Stimulated activated CD4-positive, alpha-beta T cell treated with anti-CD3 and anti-CD28 coated beads, TNF-alpha, amount 100 ng/mL, for 48 hours (primary cell): ENCODE measurements around the gene ADK.

Source experiments
- DNase-seq, 3 donors: peaks; one replicate each; pipeline ENCODE4 v3.0.0-alpha.2; 2020; ENCODE audit warnings: low read depth in 3 of 3

Gene ADK

DNA sequence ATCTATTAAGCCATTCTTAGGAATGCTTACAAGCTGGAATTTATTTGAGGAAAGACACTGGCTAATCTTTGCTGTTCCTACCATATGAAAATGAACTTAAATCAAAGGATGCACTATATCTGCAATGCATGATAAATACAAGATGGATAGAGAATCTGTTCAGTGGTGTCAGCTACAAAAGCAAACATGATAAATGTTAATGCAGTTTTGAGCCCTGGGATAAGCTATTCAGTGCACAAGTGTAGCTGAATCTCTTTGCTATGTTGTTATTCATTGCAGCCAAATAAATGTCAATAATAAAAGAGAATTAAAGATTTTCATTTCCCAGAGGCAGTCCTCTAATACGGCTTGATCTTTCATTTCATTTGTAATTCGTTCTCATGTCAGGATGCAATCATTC is 451.6 kb downstream of the ADK start:
- DNase-seq, result no peak

DNA sequence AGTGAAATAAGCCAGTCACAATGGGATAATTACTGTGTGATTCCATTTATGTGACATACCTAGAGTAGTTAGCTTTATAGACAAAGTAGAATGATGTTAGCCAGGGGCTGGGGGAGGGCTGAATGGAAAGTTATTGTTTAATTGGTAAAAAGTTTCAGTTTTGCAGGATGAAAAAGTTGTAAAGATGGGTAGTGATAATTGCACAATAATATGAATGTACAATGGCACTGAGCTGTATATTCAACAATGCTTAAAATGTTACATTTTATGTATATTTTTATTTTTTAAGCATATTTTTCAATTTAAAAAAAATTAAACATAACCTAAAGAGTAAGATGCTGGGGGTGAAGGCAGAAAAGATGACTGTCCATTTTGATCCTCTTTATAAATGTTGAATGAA is 459.3 kb downstream of the ADK start:
- DNase-seq, result no peak

DNA sequence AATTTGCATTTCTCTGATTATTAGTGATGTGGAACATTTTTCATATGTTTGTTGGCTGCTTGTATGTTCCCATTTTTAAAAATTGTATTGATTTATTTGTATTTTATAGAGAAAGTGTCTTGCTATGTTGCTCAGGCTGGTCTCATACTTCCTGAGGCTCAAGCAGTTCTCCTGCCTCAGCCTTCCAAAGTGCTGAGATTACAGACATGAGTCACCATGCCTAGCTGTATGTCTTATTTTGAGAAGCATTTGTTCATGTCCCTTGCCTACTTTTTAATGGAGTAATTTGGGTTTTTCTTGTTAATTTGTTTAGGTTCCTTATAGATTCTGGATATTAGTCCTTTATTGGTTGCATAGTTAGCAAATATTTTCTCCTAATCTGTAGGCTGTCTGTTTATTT is 461.2 kb downstream of the ADK start:
- DNase-seq, result no peak

DNA sequence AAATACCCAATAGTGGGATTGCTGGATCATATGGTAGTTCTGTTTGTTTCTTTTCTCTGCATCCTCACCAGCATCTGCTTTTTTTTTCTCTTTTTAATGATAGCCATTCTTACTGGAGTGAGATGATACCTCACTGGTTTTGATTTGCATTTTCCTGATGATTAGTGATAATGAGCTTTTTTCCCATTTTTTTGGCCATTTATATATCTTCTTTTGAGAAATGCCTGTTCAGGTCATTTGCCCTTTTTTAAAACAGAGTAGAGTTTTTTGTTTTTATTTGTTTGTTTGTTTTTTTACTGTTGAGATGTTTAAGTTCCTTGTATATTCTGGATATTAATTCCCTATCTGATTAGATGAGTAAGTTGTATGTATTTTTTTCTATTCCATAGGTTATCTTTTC is 469.6 kb downstream of the ADK start:
- DNase-seq, result no peak

DNA sequence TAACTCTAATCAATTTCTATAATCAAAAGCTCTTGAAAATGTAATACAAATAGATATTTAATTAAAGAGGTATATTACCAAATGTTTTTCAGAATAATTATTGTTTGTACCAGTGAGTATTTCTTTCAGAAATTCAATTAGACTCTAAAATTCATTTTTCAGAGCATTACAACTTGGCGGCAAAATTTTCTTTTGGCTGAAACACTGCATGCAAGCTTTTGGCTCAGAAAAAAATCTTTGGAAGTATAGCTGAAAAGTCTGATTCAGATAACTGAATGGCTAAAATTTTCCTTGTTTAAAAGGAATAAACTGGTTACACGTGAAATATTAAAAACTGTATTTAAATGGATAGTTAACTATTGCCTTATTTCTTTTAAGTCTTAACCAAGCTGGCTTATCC is 472.8 kb downstream of the ADK start:
- no peak for DNase-seq

DNA sequence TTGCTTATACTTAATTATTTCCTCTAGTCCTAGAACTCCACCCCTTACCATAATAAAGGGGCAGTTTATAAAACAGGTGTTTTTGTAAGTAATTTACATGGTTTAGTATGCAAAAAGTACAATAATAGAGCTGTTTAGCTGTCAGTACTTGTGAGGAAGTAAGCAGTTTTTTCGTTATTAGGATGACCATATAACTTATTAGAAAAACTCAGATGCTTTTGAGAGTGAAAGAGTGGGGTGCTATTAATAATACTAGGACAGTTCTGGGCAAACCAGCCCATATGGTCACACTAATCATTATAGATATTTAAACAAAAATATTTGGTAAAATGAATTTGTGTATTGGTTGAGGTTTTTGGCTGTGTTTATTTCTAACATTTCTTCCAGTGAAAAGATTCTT is 473.5 kb downstream of the ADK start:
- DNase-seq, result no peak

DNA sequence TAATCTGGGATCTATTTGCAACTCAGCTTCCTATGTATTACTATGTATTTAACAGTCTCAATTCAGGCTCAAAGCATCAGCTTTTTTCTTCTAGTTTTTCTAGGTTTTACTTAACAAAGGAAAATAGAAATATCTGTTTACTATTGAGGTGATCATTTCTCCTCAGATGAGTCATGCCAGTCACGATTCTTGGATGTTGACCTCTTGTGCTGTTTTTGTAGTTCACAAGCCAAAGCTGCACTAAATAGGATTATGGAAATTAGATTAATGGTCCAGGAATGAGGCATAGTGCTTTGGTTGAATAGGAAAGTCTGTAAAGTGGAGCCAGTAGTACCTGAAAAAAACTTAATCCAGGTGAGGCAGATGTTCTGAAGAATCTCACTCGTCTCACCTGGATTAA is 477.1 kb downstream of the ADK start:
- no peak for DNase-seq

DNA sequence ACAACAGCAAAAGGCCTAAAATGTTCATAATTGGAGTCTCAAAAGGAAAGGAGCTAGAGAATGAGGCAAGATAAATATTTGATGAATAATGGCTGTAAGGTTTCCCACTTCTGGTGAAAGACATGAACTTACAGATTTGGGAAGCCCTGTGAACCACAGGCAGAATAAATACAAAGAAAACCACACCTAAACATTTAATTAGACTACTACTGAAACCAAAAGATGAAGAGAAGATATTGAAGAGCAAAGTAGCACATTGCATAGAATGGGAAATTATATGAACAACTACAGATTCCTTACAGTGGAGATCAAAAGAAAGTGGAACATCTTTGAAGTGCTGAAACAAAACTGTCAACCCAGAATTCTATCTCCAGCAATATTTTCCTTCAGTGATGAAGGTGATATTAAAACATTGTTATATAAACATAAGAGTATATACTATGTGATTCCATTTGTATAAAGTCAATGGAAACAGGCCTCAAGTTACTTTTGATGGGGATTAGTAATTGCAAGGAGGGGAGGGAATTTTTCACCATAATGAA is 484.0 kb downstream of the ADK start:
- no peak for DNase-seq

DNA sequence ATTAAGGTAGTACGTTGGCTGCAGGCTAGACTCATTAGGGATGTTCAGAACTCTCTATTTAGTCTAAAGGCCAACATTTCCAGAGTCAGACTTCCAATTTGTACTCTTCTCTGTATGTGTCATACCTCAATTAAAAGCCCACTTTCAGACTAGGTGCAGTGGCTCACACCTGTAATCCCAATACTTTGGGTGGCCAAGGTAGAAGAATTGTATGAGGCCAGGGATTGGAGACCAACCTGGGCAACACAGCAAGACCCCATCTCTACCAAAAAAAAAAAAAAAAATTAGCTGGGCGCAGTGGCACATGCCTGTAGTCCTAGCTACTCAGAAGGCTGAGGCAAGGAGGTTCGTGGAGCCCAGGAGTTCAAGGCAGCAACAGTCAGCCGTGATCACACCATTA is 484.6 kb downstream of the ADK start:
- no peak for DNase-seq

DNA sequence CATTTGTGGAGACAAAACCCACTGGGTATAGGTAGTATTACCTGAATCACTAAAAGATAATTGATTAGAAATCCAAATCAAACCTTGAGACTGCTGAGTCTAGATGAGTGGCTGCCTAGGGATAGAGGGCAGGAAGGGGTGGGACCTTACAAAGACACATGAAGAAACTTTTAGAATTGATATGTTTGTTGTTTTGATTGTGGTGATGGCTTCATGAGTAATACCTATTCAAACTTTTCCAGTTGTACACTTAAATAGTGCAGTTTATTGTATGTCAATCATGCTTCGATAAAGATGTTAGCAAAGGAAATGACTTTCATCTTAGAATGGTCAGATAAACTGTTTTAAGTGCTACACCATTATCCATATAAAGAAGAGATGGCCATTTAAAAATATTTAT is 486.7 kb downstream of the ADK start:
- DNase-seq, result no peak

DNA sequence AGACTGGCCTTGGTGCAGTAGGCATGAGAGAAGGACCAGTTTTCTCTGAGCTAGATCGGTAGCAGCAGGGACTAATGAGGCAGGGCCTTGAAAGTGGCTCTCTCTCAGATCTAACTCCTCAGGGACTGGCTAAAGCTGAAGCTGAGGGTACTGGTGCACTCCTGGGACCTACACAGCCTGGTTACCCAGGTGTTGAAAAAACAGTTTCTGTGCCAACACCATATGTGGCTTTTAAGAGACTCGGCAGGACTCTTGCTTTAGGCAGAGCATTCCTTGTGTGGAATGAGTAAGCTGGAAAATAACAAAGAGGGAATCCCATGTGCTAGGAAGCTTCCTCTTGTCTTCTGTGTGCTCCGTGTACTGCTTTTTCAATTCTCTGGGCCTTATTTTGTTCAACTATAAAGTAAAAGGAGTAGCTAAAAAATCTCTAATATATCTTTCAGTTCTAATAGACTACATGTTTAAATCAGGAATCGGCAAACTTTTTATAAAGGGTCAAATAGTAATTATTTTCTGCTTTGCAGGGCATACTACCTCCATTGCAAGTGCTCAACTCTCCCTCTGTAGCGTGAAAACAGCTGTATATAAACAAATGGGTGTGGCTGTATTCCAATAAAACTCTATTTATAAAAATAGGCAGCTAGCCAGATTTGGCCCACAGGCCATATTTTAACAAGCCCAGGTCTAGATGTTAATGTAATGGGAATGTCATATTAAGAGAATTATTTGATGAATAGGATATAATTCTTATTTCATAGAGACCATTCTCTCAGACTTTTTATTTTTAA is 489.3 kb downstream of the ADK start:
- no peak for DNase-seq

DNA sequence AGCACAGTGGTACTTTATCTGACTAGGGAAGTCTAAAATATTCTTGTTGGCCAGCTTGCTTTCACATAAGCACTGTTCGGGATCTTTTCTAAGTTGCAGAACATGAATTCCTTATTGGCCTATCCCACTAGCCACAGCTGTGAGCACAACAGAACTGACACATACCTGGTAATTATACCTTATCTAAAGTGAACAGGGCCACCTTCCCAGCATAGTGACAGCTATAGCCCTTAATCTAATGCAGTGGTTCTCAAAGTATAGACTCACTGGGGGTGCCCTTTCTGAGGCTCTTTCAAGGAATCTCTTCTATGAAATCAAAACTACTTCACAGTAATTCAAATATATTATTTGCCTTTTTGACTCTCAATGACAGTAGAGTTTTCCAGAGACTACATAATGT is 490.6 kb downstream of the ADK start:
- no peak for DNase-seq

DNA sequence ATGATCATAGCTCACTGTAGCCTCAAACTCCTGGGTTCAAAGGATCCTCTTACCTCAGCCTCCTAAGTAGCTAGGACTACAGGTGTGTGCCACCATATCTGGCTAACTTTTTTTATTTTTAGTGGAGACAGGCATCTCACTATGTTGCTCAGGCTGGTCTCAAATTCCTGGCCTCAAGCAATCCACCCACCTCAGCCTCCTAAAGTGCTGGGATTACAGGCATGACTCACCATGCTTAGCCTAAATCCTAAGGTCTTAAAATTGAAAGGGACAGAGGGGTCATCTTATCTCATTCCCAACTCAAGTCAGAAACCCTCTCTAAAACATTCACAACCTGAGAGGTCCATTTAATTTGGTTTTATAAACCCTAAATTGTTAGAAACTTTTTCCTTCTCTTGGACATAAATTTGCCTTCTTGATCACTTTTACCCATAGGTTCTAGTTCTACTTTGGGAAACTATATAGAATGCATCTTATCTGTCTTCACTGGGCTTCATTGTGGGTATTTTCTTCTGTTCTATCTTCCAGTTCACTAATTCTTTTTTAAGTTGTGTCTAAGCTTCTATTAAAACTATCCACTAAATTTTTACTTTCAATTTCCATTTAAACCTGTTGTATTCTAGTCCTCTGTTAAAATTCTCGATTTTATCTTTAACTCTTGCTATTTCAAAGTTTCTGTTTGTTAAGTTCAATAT is 492.0 kb downstream of the ADK start:
- DNase-seq, result no peak

DNA sequence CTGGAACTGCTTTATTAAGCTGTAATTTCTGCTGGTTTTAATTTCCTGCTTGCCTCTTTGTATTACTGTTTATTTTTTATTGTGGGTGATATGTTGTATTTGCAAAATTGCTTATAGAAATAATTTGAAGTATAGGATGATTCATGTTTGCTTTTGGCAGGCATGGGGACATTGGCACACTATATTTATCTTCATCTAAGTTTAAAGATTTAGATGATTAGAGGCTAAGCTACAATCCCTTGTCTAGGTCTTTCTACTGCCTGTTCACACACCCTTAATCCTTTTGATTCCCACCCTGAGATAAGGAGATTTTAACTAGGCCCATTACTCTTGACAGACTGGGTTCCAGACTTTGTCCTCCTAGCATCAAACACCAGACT is 492.6 kb downstream of the ADK start:
- DNase-seq, result no peak

DNA sequence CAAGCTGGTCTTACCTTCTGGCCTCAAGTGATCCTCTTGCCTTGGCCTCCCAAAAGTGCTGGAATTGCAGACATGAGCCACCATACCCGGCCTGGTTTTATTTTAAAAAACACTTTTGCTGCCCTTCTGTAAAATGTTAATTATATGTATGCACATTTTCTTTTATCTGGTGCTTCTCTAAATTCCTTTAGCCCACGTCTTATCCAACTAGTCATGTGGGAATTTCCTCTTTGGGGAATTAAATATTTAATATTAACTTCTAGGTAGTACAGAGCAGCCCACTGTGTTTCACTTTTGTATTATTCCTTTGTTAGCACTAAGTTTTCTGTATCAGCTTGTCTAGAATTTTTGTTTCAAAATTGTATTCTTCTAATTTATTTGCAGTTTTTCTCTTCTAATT is 493.7 kb downstream of the ADK start:
- no peak for DNase-seq

DNA sequence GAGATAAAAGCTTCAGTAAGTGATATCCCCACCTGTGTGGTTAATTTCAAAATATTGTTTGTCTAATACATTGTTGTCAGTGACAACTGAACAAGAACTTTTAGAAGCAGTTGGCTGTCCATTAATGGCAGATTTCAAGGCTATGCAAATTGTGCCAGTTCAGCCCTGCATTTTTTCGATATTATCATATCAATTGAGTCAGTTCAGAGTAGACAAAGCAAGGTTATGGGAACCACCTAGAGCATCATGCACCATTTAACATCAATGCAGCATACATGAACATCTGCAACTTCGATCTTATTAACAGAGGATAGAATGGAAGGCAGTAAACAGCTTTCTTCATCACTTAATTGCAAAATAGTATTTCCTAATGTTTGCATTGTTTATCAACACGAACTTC is 494.7 kb downstream of the ADK start:
- DNase-seq, result no peak

DNA sequence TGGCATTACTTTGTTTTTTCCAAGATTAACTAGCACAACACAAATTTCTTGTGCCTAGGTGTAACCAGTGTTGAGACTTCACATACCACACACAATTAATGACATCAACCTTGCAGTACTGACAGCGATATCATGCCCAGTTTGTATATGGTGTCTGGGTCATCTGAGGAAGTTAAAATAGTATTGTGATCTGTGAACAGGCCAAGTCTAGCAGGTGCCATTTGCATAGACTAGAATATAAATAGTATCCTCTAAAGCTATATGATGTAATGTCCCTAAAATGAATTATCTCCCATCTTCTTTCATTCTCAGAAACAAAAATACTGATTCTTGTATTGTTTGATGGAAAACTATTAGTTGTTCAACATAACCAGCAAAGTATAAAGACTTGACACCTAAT is 499.6 kb downstream of the ADK start:
- no peak for DNase-seq

DNA sequence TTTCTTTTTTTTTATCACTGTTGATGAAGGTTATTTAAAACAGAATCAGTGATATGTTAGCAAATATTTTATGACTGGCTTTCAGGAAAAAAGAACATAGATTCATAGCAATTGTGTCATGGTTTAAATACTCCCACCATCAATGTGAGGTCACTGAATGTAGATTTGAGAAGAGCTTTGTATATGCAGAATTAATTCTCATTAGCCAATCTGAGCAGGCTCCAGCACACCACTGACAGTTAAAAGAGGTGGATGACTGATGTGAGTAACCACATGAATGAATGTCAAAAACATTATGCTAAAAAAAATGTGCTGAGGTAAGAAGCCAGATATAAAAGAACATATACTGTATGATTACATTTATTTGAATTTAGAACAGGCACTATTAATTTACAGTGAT is 500.5 kb downstream of the ADK start:
- no peak for DNase-seq

DNA sequence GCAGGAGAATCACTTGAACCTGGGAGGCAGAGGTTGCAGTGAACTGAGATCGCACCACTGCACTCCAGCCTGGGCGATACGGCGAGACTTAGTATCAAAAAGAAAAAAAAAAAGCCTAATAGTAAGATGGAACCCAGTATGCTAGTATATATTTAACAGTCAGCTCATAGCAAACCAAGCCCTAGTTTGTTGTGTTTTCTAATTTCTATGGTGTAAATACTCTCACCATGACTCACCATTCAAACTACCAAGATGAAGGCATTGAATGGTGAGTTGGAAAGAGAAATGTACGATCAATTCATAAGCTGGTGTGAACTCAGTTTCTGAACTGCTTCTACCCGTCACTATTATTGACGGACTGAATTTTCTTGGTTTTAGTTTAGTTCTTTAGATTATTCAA is 501.6 kb downstream of the ADK start:
- DNase-seq, result no peak

DNA sequence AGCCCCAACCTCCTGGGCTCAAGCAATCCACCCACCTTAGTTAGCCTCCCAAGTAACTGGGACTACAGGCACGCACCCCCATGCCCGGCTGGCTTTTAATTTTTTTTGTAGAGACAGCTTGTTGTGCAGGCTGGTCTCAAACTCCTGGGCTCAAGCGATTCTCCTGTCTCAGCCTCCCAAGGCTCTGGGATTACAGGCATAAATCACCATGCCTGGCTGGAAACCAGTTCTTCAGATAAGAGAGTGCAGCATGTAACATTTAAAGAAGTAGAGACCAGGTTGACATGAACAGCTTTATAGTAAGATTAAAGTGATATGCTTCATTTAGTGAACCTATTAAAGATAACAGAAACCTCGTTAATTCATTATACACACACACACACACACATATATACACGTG is 507.5 kb downstream of the ADK start:
- DNase-seq, result no peak

DNA sequence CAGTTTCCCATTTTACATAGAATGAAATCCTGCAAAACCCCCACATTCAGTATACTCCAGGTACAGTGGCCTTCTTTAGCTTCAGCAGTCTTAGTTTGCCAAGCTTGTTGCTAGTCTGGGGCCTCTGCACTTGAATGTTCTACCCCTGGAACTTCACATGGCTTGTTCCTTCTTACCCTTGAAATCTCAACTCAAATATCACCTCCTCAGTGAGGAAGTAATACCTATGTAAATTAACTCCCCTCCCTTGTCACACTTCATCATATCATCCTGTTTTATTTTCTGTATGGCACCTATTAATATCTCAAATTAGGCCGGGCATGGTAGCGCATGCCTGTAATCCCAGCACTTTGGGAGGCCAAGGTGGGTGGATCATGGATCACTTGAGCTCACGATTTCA is 511.6 kb downstream of the ADK start:
- no peak for DNase-seq

DNA sequence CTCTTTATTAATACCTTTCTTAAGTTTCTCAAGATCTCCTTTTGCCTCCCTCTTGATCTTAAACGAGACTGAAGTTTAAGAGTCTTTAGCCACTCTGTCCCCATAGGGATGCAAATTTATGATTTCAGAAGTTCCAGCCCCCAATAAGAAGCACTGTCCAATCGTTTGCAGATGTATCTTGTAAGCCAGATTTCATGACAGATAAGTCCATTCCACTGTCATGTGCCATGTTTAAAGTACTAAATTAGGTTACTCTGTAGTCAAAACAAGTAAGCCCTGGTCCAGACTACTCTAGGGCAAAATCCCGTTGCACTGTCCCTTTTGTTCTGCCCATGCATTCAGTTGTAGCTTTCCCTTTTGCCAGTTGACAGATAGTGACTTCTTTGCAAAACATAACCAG is 518.2 kb downstream of the ADK start:
- no peak for DNase-seq

DNA sequence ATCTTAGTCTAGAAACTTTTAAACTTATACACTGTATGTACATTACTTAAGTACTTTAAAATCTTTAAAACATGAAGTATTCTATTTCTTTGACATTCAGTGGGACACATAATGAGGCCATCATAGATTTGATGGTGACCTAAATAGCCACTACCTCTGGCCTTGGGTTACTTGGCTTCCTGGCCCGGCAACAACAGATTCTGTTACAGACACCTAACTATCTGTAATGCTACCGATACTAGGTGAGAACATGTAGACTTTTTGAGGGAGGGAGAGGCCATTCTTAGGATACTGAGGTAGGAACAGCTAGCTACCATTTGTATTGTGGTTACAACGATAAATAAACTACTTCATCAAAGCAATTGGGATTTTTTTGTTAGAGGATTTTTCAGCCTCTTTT is 520.7 kb downstream of the ADK start:
- no peak for DNase-seq
